ENCODE data around the gene NTM. TPM values are rescaled to one million over a fixed set of nuclear protein-coding genes. Genes with fewer than 3 reads are reported as not detected.
"Not testable (repeated sequence)": the region's sequence is repeated elsewhere in the genome, so short reads cannot be mapped to it uniquely, and the experiment has no call there.

The NTM gene
- total and polyA plus RNA-seq, 10 donors = 0.13 to 1.6 (median 0.67) TPM

- Histone ChIP-seq H3K36me3 (no peaks in the 10 kb centered on the region), H3K4me3 (no peak overlapping the region), H3K9me3 (no peaks in the 10 kb centered on the region), H3K27ac (no peak overlapping the region), H3K27me3 (replicated peaks in 1 of 7) (no peaks in the 10 kb centered on the region), H3K4me1 (no peaks in the 10 kb centered on the region)
- WGBS, 5 donors = 78 to 83% (median 82%) methylated on average over 8 of the region's 8 CpGs
- DNase-seq = no peak
- TF ChIP-seq, protein P1, sequence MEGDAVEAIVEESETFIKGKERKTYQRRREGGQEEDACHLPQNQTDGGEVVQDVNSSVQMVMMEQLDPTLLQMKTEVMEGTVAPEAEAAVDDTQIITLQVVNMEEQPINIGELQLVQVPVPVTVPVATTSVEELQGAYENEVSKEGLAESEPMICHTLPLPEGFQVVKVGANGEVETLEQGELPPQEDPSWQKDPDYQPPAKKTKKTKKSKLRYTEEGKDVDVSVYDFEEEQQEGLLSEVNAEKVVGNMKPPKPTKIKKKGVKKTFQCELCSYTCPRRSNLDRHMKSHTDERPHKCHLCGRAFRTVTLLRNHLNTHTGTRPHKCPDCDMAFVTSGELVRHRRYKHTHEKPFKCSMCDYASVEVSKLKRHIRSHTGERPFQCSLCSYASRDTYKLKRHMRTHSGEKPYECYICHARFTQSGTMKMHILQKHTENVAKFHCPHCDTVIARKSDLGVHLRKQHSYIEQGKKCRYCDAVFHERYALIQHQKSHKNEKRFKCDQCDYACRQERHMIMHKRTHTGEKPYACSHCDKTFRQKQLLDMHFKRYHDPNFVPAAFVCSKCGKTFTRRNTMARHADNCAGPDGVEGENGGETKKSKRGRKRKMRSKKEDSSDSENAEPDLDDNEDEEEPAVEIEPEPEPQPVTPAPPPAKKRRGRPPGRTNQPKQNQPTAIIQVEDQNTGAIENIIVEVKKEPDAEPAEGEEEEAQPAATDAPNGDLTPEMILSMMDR (IDR thresholded peaks at IDR 0.05 in 8 of 11, conservative IDR thresholded peaks at IDR 0.05 in 3 of 11) = no peak
- TF ChIP-seq POLR2A (IDR thresholded peaks at IDR 0.05) = no peak
- TF ChIP-seq POLR2AphosphoS5 (IDR thresholded peaks at IDR 0.05) = no peak
- intact Hi-C loops (cut with DNase I; ENCODE audit: low total_unique reads) = no loop called here
These were observed 990.7 kb downstream of the NTM start for GRCh38 chr11:132361011-132361550.

GRCh38 chr11:132365650-132366049, 995.2 kb downstream of the NTM start:
- Histone ChIP-seq H3K9me3 (no peaks in the 10 kb centered on the region), H3K27ac (no peak overlapping the region), H3K4me3 (no peak overlapping the region), H3K36me3 (no peaks in the 10 kb centered on the region), H3K27me3 (replicated peaks in 1 of 7) (no peaks in the 10 kb centered on the region), H3K4me1 (no peaks in the 10 kb centered on the region)
- WGBS, 5 donors = 74 to 96% (median 90%) methylated on average over 3 of the region's 3 CpGs
- DNase-seq = no peak
- TF ChIP-seq, protein P1 (IDR thresholded peaks at IDR 0.05 in 8 of 11, conservative IDR thresholded peaks at IDR 0.05 in 3 of 11) = no peak
- no peak for TF ChIP-seq POLR2A (IDR thresholded peaks at IDR 0.05)
- no peak for TF ChIP-seq POLR2AphosphoS5 (IDR thresholded peaks at IDR 0.05)
- intact Hi-C loops (cut with DNase I; ENCODE audit: low total_unique reads) = no loop called here

- 88 to 92% (median 91%) methylated on average over 3 of the region's 3 CpGs for WGBS, 5 donors
- intact Hi-C loops (cut with DNase I; ENCODE audit: low total_unique reads) = no loop called here
These were observed 996.9 kb downstream of the NTM start for GRCh38 chr11:132367293-132367692.

GRCh38 chr11:132370114-132370513, 999.7 kb downstream of the NTM start:
- H3K27ac ChIP-seq; intact Hi-C loops (cut with DNase I; ENCODE audit: low total_unique reads); H3K36me3 ChIP-seq: not testable (repeated sequence)

More at GRCh38 chr11:132367293-132367692, 996.9 kb downstream of the NTM start:
- Histone ChIP-seq H3K4me1 (no peaks in the 10 kb centered on the region), H3K27me3 (replicated peaks in 1 of 7) (no peaks in the 10 kb centered on the region), H3K36me3 (no peaks in the 10 kb centered on the region), H3K4me3 (no peak overlapping the region), H3K9me3 (no peaks in the 10 kb centered on the region), H3K27ac (no peak overlapping the region)
- DNase-seq = no peak
- TF ChIP-seq, protein P1 (IDR thresholded peaks at IDR 0.05 in 8 of 11, conservative IDR thresholded peaks at IDR 0.05 in 3 of 11) = no peak
- no peak for TF ChIP-seq POLR2A (IDR thresholded peaks at IDR 0.05)
- TF ChIP-seq POLR2AphosphoS5 (IDR thresholded peaks at IDR 0.05) = no peak

More at GRCh38 chr11:132370114-132370513, 999.7 kb downstream of the NTM start:
- H3K9me3 ChIP-seq; H3K27me3 ChIP-seq (replicated peaks in 1 of 7); H3K4me3 ChIP-seq; DNase-seq; H3K4me1 ChIP-seq: not testable (repeated sequence)

Measured in spleen (tissue), 11 donors.